GM12892 (cell line): ENCODE data around the gene RPL21.

Experiments
- POLR2A ChIP-seq: IDR thresholded peaks from 2 replicates; pipeline ENCODE4 v1.6.1; 2011; ENCODE audit warnings: low read depth, low read length, control low read depth
- TAF1 ChIP-seq: IDR thresholded peaks from 2 replicates; pipeline ENCODE4 v1.6.1; 2011; ENCODE audit warnings: low read depth, mild to moderate bottlenecking, control low read depth, low read length, borderline replicate concordance

GRCh38 chr13:27300941-27301586, 49.7 kb downstream of the RPL21 start:
- TF ChIP-seq TAF1 (no peak), POLR2A (no peak)
